Measurements from ENCODE around the gene PACS2. TPM values are rescaled to one million over a fixed set of nuclear protein-coding genes. Genes with fewer than 3 reads are reported as not detected.

The PACS2 gene
- total and polyA plus RNA-seq, 3 donors from 2014 or later: 99.2 to 174 (median 167) TPM

GRCh38 chr14:105375635-105376057 lies 61.1 kb downstream of the PACS2 start:
- TF ChIP-seq CTCF (IDR thresholded peaks at IDR 0.05) (no peak), POLR2A (IDR thresholded peaks at IDR 0.05) (no peak)
- no peak for DNase-seq
- 74 to 93% methylated on average over 4 of the region's 4 CpGs for WGBS, 2 donors
- Histone ChIP-seq H3K4me3 (no peak overlapping the region), H3K4me1 (no peaks in the 10 kb centered on the region), H3K27me3 (no peaks in the 10 kb centered on the region), H3K27ac (no peak overlapping the region), H3K9me3 (no peaks in the 10 kb centered on the region), H3K36me3 (ENCODE audit: low read depth, missing control alignments) (no peaks in the 10 kb centered on the region)
- intact Hi-C loops (cut with DNase I; ENCODE audit: low total_unique reads): no loop called here

GRCh38 chr14:105376521-105377440 lies 62.2 kb downstream of the PACS2 start:
- TF ChIP-seq POLR2A (IDR thresholded peaks at IDR 0.05) (no peak), CTCF (IDR thresholded peaks at IDR 0.05) (no peak)
- Histone ChIP-seq H3K27me3 (no peaks in the 10 kb centered on the region), H3K4me3 (no peak overlapping the region), H3K27ac (no peak overlapping the region), H3K36me3 (ENCODE audit: low read depth, missing control alignments) (no peaks in the 10 kb centered on the region), H3K4me1 (no peaks in the 10 kb centered on the region), H3K9me3 (no peaks in the 10 kb centered on the region)
- DNase-seq: no peak
- intact Hi-C loops (cut with DNase I; ENCODE audit: low total_unique reads): no loop called here
- WGBS, 2 donors: 83 to 91% methylated on average over 10 to 30 of the region's 34 CpGs

GRCh38 chr14:105377555-105378182 lies 63.1 kb downstream of the PACS2 start:
- Histone ChIP-seq H3K27me3 (no peaks in the 10 kb centered on the region), H3K4me1 (no peaks in the 10 kb centered on the region), H3K36me3 (ENCODE audit: low read depth, missing control alignments) (no peaks in the 10 kb centered on the region), H3K27ac (no peak overlapping the region), H3K4me3 (no peak overlapping the region), H3K9me3 (no peaks in the 10 kb centered on the region)
- DNase-seq: no peak
- no peak for TF ChIP-seq POLR2A (IDR thresholded peaks at IDR 0.05)
- intact Hi-C loops (cut with DNase I; ENCODE audit: low total_unique reads): no loop called here
- 88 to 90% methylated on average over 11 to 23 of the region's 23 CpGs for WGBS, 2 donors

GRCh38 chr14:105378199-105378598 lies 63.7 kb downstream of the PACS2 start:
- WGBS, 2 donors: 76 to 89% methylated on average over 11 of the region's 11 CpGs
- no peaks in the 10 kb centered on the region for H3K27me3 ChIP-seq
- intact Hi-C loops (cut with DNase I; ENCODE audit: low total_unique reads): no loop called here
- DNase-seq: no peak
- TF ChIP-seq POLR2A (IDR thresholded peaks at IDR 0.05) (no peak), CTCF (IDR thresholded peaks at IDR 0.05) (no peak)
- H3K9me3 ChIP-seq: no peaks in the 10 kb centered on the region
- H3K36me3 ChIP-seq (ENCODE audit: low read depth, missing control alignments): no peaks in the 10 kb centered on the region
- no peak overlapping the region for H3K4me3 ChIP-seq
- H3K27ac ChIP-seq: no peak overlapping the region
- H3K4me1 ChIP-seq: no peaks in the 10 kb centered on the region

GRCh38 chr14:105378873-105379685 lies 64.5 kb downstream of the PACS2 start:
- Histone ChIP-seq H3K27ac (no peak overlapping the region), H3K4me3 (no peak overlapping the region), H3K9me3 (no peaks in the 10 kb centered on the region), H3K4me1 (no peaks in the 10 kb centered on the region), H3K27me3 (no peaks in the 10 kb centered on the region), H3K36me3 (ENCODE audit: low read depth, missing control alignments) (no peaks in the 10 kb centered on the region)
- no peak for TF ChIP-seq POLR2A (IDR thresholded peaks at IDR 0.05)
- TF ChIP-seq CTCF (IDR thresholded peaks at IDR 0.05): no peak
- 85 to 89% methylated on average over 6 to 17 of the region's 17 CpGs for WGBS, 2 donors
- intact Hi-C loops (cut with DNase I; ENCODE audit: low total_unique reads): no loop called here
- no peak for DNase-seq

Measured in testis (tissue), 3 donors.